ENCODE measurements around the gene CMTR2.

The CMTR2 gene

DNA sequence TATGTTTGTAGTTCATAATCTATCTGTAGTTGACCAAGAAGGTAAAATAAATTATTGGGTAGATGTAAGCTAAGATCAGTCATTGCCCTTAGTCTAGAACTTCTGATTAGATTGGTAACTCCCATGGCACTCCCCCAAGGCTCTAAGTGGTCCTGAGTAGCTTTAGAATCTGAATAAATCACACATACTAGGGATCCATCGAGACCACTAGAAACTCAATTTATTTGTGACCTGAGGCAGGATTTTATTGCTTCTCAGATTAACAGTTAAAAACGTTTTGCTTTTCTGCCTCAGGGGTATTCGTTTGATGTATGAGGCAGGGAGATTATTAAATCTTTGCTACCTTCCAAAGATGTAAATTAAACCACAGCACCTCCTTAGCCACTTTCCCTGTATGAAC lies 24.9 kb downstream of the CMTR2 start:
- DNase-seq, result no peak

DNA sequence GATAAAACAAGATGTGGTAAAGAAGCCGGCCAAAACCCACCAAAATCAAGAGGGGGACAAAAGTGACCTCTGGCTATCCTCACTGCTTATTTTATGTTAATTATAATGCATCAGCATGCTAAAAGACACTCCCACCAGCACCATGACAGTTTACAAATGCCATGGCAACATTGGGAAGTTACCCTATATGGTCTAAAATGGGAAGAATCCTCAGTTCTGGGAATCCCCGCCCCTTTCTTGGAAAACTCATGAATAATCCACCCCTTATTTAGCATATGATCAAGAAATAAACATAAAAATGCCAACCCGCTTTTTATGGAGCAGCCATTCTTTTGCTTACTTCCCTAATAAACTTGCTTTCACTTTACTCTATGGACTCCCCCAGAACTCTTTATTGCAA lies 25.6 kb downstream of the CMTR2 start:
- peak; percentile 25 for DNase-seq

DNA sequence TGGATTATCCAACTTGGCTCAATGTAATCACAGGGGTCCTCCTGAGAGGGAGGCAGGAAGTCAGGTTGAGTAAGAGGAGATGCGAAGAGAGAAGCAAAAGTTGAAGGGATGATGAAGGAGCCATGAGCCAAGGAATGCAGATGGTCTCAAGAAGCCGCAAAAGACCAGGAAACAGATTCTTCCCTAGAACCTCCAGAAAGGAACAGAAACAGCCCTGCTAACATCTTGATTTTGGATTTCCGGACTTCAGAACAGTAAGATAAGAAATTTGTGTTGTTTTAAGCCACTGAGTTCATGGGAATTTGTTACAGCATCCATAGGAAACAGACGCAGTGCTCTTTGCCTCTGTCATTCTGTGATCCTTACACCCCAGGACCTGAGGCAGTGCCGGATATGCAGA lies 26.8 kb downstream of the CMTR2 start:
- no peak for DNase-seq

DNA sequence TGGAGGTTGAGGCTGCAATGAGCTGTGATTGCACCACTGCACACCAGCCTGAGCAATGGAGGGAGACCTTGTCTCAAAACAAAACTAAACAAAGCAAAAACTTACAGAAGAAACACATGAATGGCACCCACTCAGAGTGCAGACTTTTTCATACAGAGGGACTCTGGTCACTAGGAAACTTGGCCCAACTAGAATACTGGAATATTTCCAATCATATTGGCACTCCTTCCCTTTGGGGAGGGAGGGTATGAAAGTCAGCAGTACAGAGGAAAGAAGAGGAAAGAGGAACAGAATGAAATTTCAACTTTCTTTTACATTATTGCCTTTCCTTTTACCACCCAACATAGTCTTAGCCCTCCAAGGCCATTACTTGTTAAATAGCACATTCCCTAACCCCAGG lies 28.2 kb downstream of the CMTR2 start:
- no peak for DNase-seq

DNA sequence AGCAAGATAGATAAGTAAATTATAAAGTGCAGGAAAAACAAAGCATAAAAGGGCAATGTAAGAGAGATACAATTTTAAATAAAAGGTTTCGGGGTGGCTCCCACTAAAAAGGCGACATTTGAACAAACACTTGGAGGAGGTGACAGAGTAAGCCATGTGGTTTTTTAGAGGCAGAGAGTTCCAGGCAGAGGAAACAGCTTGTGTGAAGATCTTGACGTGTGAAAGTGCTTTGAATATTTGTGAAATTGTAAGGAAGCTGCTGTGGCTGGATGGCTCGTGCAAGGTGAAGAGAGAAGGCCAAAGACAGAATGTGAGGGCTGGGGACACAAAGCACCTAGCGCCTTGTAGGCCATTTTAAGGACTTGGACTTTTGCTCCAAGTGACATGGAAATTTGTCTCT lies 30.1 kb downstream of the CMTR2 start:
- no peak for DNase-seq

DNA sequence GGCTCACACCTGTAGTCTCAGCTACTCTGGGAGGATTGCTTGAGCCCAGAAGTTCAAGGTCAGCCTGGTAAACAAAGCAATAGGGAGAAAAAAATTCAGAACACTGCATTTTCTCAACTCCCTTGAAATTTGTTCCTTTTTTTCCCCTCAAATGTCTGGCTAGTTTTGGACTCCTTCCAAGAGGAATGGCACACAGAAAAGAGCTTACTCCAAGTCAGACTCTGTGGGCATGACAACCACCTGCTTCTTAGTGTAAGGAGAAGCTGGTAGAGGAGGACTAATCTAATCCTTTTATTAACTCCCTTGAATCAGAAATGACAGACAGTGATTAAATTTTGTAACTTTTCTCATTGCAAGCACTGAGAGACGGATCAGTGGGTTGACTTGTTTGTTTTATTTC lies 30.8 kb downstream of the CMTR2 start:
- no peak for DNase-seq

DNA sequence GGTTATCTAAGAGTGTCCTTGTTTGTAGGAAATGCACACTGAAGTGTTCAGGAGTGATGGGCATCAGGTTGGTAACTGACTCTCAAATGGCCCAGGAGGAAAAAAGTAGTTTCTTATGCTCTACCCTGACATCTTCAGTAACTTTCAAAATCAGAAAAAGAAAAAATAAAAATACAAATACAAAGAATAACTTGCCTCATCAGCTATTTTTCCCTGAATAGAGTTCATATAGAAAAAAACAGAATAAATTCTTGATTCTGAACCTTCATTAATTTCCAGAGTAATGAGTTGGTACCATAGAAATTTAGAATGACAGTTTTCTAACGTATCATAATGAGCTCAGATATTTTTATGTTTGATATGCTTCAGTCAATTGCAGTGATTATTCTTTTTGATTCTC lies 31.4 kb downstream of the CMTR2 start:
- no peak for DNase-seq

DNA sequence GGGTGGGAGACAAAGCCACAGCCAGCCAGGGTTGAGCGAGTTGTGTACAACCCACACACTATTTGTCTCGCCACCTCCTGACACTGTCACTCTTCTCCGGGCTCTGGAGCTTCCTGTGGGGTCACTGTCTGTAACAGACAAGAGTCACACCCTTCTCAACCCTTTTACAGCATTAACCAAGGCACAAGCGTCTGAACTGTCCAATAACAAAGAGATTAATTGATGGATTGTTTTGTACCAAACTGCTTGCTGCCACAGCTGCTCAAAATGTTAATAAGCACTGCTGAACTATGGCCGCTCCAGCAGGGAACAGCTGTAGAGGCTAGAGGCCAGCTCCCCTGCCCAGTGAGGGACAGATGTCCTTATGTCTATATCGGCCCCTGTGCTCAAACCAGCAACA lies 33.5 kb downstream of the CMTR2 start:
- DNase-seq, result no peak

DNA sequence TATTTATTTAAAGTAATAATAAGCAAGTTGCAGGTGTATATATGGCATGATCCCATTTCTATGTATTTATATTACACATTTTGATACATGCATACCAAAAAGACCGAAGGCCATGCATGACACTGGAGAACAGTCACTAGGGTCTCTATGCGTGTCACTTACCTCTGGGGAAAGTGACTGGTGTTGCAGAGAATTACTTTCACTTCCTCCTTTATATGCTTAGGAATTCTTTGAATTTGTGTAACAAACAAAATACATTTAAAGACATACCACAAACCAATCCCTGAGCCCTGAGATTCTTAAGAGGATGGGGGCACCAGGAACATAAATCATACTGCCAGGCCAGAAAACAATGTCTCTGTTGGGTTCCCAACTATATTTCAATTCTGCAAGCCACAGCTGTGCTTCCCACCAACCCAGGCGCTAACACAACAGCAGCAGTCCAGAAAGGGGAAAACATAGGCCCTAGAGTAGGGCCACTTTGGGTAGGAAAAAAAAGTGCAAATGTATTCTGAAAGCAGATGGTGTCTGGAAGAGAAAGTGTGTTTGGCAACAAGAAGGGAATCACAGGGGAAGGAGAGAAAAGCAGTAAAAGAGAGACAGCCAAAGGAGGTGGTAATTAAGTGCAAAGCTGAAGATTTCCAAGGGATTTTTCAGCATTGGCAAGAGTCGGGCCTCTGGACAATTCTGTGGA lies 34.2 kb downstream of the CMTR2 start:
- DNase-seq, result no peak

DNA sequence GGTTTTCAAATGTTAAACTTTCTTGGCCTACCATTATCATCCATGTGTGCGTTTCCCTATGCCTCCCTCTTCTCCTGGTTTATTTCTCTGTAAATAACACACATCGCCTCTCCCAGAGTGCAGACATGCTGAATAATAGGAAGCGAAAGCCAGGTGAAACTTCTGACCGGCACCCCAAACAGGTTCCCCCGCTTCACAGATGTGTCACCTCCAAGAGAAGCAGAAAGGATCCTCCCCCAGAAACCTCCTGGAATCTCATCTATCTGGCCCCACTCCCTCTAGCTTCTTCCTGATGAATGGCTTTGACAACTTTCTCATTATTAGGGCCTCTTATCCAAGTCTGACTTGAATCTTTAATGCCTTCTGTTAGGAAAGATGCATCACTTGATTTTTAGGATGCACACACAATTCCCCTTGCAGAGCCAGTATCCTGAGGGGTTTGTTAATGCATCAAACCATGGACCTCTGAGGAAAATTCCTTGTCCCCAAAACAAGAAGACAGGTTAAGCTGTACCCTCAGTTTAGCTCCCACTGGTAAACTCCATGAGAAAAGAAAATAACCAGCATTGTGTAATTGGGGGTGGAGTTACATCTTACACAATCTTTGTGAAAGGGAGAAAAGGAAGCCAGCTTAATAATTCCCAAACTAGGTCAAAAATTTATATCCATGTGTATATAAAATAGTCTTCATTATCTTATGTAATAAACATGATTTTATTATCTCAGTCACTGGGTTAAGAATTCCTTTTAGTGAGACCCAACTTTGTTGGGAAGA lies 38.6 kb downstream of the CMTR2 start:
- DNase-seq, result no peak

DNA sequence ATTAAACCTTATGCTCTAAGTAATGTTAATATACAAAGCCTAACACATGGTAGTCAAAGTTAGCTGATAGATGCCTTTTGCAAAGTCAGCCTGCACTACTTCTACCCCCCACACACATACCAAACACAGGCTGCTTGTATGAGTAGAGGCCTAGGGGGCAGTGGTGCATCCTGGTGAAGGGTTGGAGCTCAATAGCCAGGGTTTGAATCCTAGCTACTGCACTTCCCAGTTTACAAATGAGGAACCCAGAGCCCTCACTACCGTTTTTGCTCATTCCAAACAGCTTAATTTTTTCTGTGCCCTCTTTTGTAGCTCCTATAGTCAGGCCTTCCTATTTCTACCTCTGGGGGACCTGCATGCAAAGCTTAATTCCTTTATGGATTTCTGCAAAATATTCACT lies 39.8 kb downstream of the CMTR2 start:
- DNase-seq, result peak; percentile 21

DNA sequence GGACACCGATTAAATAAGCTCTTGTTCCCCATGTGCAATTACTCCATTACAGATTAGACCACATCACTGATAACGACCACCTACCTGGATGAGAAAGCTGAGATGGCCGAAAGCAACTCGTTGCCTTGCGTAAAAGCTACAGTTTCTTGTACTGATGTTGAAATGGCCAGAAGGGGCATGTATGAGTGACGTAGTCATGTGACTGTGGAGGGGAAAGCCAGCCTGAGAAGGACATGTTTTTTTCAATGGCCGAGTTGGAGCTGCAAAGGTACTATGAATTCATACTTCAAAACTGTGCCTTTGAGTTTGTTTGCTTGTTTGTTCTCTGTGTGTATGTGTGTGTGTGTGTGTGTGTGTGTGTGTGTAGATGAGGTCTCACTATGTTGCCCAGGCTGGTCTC lies 41.7 kb downstream of the CMTR2 start:
- no peak for DNase-seq

DNA sequence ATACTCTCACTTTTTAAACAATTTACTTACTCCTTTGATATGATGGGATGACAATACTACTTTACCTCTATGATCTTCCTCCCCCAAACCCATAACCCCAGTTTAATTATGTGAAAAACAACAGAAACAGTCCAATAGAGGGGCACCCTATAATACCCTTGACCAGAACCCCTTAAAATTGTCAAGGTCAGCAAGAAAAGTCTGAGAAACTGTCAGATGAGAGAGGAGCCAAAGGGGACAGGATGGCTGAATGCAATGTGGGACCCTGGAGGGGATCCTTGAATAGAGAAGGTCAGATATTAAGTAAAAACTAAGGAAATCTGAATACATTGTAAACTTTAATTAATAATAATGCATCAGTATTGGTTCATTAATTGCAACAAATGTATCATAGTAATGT lies 42.9 kb downstream of the CMTR2 start:
- DNase-seq, result no peak

DNA sequence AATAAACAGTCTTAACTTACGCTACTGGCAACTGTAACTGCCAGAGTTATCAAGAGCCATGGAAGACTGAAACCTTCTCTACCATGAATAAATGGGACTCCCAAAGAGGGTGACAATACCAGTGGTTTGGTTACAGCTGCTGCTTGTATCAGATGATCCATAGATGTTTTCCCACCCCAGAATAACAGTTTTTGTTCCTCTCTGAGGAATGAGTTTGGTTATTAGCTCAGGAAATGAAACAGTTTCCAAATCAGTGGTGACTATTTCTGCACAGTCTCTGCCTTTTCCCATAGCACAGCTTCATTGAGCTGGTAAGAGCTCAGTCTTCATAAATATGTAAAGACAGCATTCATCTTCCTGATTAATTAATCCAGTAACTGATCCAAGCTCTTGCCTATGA lies 44.7 kb downstream of the CMTR2 start:
- DNase-seq, result no peak

DNA sequence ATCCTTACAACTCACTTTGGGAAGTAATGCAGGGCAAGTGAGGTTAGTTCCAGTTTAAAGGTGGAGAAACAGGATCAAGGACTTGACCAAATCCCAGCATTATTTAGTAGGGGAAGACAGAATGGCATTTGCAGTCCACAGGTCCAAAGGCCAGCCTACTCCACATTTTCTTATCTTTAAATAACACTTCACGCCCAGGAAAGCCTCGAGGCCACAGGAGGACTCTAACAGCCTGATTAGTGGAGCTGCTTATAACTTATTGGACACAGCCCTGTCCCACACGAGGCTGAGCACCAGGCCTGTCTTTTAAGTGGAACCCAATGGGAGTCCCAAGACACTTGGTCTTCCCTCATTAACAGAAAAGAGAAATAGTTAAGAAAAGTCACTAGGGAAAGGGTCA lies 46.6 kb downstream of the CMTR2 start:
- DNase-seq, result no peak

DNA sequence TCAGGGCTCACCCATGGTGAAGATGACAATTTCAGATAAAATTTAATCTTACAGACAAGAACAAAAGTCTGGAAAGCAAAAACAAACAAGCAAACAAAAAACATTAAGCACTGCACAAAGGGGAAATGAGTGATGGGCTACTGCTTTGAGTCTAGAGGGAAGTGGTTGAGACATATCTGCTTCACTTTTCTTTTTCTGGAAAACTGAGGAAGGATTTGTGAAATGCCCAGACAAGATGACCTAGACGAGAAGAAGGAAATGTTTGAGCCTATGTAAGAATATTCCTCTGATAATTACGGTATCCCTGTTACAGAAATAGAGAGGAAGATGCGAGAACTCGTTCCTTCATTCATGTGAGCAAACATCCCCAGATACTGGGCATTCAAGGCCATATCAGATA lies 47.2 kb downstream of the CMTR2 start:
- DNase-seq, result no peak
